Skin epidermis (tissue), 12 donors: Measurements from ENCODE around the gene TBC1D1.

ENCODE experiments used
- H3K27ac ChIP-seq, 21 experiments: fragments of 200-600 bp; sonication (generic) in 11 of 21; one replicate each; pipeline ENCODE4 v1.5.0; 2020; ENCODE audit warnings: mild to moderate bottlenecking in 3 of 21, inconsistent platforms in 2 of 21, moderate library complexity in 2 of 21
- H3K4me3 ChIP-seq, 7 experiments: fragments of 200-600 bp; sonication (generic) in 2 of 7; one replicate each; pipeline ENCODE4 v1.5.0; 2020; ENCODE audit warnings: inconsistent platforms in 2 of 7, mild to moderate bottlenecking in 2 of 7, moderate library complexity in 1 of 7

TBC1D1 gene

GRCh38 chr4:38025665-38026064 is 134.8 kb downstream of the TBC1D1 start:
- Histone ChIP-seq H3K4me3 (no peak overlapping the region), H3K27ac (no peak overlapping the region)

- H3K27ac ChIP-seq, result no peak overlapping the region
- H3K4me3 ChIP-seq, result no peak overlapping the region
Observed at GRCh38 chr4:38026158-38026740, 135.4 kb downstream of the TBC1D1 start.

- Histone ChIP-seq H3K4me3 (no peak overlapping the region), H3K27ac (peak overlapping the region in 4 of 21 experiments; percentile 14 to 56 (median 41))
Observed at GRCh38 chr4:38030023-38030422, 139.1 kb downstream of the TBC1D1 start.

- Histone ChIP-seq H3K27ac (no peak overlapping the region), H3K4me3 (no peak overlapping the region)
Observed at GRCh38 chr4:38034986-38035882, 144.3 kb downstream of the TBC1D1 start.

- H3K4me3 ChIP-seq, result no peak overlapping the region
- H3K27ac ChIP-seq, result no peak overlapping the region
Observed at GRCh38 chr4:38036548-38036947, 145.7 kb downstream of the TBC1D1 start.

- Histone ChIP-seq H3K4me3 (no peak overlapping the region), H3K27ac (no peak overlapping the region)
Observed at GRCh38 chr4:38037612-38038011, 146.7 kb downstream of the TBC1D1 start.

- Histone ChIP-seq H3K27ac (no peak overlapping the region), H3K4me3 (no peak overlapping the region)
Observed at GRCh38 chr4:38040619-38041018, 149.7 kb downstream of the TBC1D1 start.

- Histone ChIP-seq H3K4me3 (no peak overlapping the region), H3K27ac (no peak overlapping the region)
Observed at GRCh38 chr4:38044060-38044459, 153.2 kb downstream of the TBC1D1 start.

- H3K4me3 ChIP-seq, result no peak overlapping the region
- H3K27ac ChIP-seq, result no peak overlapping the region
Observed at GRCh38 chr4:38045289-38045988, 154.6 kb downstream of the TBC1D1 start.

GRCh38 chr4:38046727-38047489 is 156.0 kb downstream of the TBC1D1 start:
- H3K27ac ChIP-seq, result no peak overlapping the region
- H3K4me3 ChIP-seq, result no peak overlapping the region

GRCh38 chr4:38049545-38050170 is 158.8 kb downstream of the TBC1D1 start:
- H3K27ac ChIP-seq, result peak overlapping the region in 2 of 21 experiments; percentile 1 to 28

GRCh38 chr4:38050560-38051350 is 159.9 kb downstream of the TBC1D1 start:
- peak overlapping the region in 3 of 21 experiments; percentile 6 to 40 (median 32) for H3K27ac ChIP-seq

More at GRCh38 chr4:38049545-38050170, 158.8 kb downstream of the TBC1D1 start:
- H3K4me3 ChIP-seq, result no peak overlapping the region

GRCh38 chr4:38055566-38055965 is 164.7 kb downstream of the TBC1D1 start:
- H3K27ac ChIP-seq, result peak overlapping the region in 7 of 21 experiments; percentile 10 to 69 (median 38)
- H3K4me3 ChIP-seq, result no peak overlapping the region

More at GRCh38 chr4:38050560-38051350, 159.9 kb downstream of the TBC1D1 start:
- no peak overlapping the region for H3K4me3 ChIP-seq

GRCh38 chr4:38056011-38056685 is 165.3 kb downstream of the TBC1D1 start:
- peak overlapping the region in 4 of 21 experiments; percentile 10 to 69 (median 34) for H3K27ac ChIP-seq
- H3K4me3 ChIP-seq, result no peak overlapping the region

GRCh38 chr4:38058151-38058550 is 167.3 kb downstream of the TBC1D1 start:
- no peak overlapping the region for H3K27ac ChIP-seq

GRCh38 chr4:38060829-38061431 is 170.0 kb downstream of the TBC1D1 start:
- Histone ChIP-seq H3K27ac (no peak overlapping the region), H3K4me3 (no peak overlapping the region)

More at GRCh38 chr4:38058151-38058550, 167.3 kb downstream of the TBC1D1 start:
- H3K4me3 ChIP-seq, result no peak overlapping the region

- Histone ChIP-seq H3K4me3 (peak overlapping the region; percentile 14 to 37 (median 20)), H3K27ac (peak overlapping the region in 15 of 21 experiments; percentile 10 to 78 (median 58))
Observed at GRCh38 chr4:38062088-38062775, 171.3 kb downstream of the TBC1D1 start.
